ENCODE results near the gene PSKH1.

DNA sequence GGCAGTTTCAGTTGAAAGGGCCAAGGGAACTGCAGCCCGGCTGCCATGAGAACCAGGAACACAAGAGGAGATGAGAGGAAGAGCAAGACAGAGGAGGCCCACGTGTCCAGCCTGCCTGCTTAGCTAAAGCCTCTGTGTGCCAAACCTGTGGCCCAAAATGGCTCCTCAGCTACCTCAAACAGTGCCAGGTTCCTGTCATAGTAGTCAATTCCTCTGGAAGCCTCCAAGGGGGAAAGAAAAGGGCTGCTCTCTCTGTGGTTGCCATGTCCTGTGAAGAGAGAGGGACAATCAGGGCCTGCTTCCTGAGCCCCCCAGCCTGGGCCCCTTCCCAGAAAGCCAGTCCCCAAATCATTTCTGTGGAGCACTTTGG, 70.2 kb downstream of the PSKH1 start:
- TF ChIP-seq, protein P1, sequence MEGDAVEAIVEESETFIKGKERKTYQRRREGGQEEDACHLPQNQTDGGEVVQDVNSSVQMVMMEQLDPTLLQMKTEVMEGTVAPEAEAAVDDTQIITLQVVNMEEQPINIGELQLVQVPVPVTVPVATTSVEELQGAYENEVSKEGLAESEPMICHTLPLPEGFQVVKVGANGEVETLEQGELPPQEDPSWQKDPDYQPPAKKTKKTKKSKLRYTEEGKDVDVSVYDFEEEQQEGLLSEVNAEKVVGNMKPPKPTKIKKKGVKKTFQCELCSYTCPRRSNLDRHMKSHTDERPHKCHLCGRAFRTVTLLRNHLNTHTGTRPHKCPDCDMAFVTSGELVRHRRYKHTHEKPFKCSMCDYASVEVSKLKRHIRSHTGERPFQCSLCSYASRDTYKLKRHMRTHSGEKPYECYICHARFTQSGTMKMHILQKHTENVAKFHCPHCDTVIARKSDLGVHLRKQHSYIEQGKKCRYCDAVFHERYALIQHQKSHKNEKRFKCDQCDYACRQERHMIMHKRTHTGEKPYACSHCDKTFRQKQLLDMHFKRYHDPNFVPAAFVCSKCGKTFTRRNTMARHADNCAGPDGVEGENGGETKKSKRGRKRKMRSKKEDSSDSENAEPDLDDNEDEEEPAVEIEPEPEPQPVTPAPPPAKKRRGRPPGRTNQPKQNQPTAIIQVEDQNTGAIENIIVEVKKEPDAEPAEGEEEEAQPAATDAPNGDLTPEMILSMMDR (IDR thresholded peaks at IDR 0.05): no peak
- TF ChIP-seq POLR2A (IDR thresholded peaks at IDR 0.05) (no peak), EP300 (IDR thresholded peaks at IDR 0.05) (no peak)

All from suprapubic skin (tissue), 3 donors.